ENCODE measurements around the gene APPBP2.
A peak's percentile ranks its signal among the peaks of the same experiment; 100 is the strongest.

- no peak for TF ChIP-seq ELK1 (IDR thresholded peaks at IDR 0.05; ENCODE audit: low read depth, low read length)
- TF ChIP-seq, protein P1, sequence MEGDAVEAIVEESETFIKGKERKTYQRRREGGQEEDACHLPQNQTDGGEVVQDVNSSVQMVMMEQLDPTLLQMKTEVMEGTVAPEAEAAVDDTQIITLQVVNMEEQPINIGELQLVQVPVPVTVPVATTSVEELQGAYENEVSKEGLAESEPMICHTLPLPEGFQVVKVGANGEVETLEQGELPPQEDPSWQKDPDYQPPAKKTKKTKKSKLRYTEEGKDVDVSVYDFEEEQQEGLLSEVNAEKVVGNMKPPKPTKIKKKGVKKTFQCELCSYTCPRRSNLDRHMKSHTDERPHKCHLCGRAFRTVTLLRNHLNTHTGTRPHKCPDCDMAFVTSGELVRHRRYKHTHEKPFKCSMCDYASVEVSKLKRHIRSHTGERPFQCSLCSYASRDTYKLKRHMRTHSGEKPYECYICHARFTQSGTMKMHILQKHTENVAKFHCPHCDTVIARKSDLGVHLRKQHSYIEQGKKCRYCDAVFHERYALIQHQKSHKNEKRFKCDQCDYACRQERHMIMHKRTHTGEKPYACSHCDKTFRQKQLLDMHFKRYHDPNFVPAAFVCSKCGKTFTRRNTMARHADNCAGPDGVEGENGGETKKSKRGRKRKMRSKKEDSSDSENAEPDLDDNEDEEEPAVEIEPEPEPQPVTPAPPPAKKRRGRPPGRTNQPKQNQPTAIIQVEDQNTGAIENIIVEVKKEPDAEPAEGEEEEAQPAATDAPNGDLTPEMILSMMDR (IDR thresholded peaks at IDR 0.05): peak; percentile 97
- TF ChIP-seq CEBPB (IDR thresholded peaks at IDR 0.05): no peak
- TF ChIP-seq RNF2 (IDR thresholded peaks at IDR 0.05; ENCODE audit: borderline replicate concordance, low read depth): no peak
- TF ChIP-seq FOSB (CRISPR knock-in tag; IDR thresholded peaks at IDR 0.05): no peak
- no peak for TF ChIP-seq MAZ (IDR thresholded peaks at IDR 0.05; ENCODE audit: borderline replicate concordance, low read depth, low read length)
Observed at GRCh38 chr17:60435244-60436167, 90.5 kb downstream of the APPBP2 start.

Measured in A549 (cell line).